ENCODE measurements around the gene TUBB4B.

DNA sequence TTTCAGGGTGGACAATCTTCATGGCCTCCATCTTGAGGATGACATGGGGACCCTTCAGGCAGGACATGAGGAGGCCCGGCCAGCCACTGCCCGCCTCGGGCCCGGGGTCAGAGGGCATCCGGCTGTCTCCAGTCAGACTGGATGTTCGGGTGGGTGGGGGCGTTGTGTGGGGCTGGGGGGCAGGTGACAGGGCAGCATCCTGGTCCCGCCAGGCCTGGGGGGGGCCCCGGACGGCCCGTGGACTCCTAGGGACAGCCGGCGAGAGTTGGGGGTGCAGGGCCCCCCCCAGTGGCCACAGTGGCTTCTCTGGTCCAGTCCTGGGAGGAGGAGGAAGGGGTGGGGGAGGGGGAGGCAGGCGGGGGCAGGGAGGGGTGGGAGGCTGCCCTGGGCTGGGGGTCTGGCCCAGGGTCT, 20.0 kb upstream of the TUBB4B start:
- TF ChIP-seq, protein P1, sequence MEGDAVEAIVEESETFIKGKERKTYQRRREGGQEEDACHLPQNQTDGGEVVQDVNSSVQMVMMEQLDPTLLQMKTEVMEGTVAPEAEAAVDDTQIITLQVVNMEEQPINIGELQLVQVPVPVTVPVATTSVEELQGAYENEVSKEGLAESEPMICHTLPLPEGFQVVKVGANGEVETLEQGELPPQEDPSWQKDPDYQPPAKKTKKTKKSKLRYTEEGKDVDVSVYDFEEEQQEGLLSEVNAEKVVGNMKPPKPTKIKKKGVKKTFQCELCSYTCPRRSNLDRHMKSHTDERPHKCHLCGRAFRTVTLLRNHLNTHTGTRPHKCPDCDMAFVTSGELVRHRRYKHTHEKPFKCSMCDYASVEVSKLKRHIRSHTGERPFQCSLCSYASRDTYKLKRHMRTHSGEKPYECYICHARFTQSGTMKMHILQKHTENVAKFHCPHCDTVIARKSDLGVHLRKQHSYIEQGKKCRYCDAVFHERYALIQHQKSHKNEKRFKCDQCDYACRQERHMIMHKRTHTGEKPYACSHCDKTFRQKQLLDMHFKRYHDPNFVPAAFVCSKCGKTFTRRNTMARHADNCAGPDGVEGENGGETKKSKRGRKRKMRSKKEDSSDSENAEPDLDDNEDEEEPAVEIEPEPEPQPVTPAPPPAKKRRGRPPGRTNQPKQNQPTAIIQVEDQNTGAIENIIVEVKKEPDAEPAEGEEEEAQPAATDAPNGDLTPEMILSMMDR (IDR thresholded peaks at IDR 0.05), result no peak
- TF ChIP-seq POLR2A (IDR thresholded peaks at IDR 0.05), result no peak
